IMR-90 (cell line): ENCODE data around the gene ALK.
A peak's percentile ranks its signal among the peaks of the same experiment; 100 is the strongest.

Source experiments
- BHLHE40 ChIP-seq: fragments of 150-350 bp; IDR thresholded peaks from 2 replicates; pipeline ENCODE4 v1.6.1; 2016; ENCODE audit warnings: mild to moderate bottlenecking, low read depth, low read length
- CEBPB ChIP-seq: IDR thresholded peaks from 2 replicates; pipeline ENCODE4 v1.6.1; 2012; ENCODE audit warnings: low read depth, low read length, improper control_type of control experiment
- CHD1 ChIP-seq: IDR thresholded peaks from 2 replicates; pipeline ENCODE4 v1.6.1; 2012; ENCODE audit warnings: low read depth, low read length, improper control_type of control experiment
- CTCF ChIP-seq: conservative IDR thresholded peaks from 2 replicates; pipeline ENCODE4 v1.5.1; 2012; ENCODE audit warnings: mild to moderate bottlenecking, low read depth, low read length, improper control_type of control experiment
- ELK1 ChIP-seq: fragments of 150-350 bp; IDR thresholded peaks from 2 replicates; pipeline ENCODE4 v1.6.1; 2016; ENCODE audit warnings: low read depth, mild to moderate bottlenecking, low read length, moderate library complexity, borderline replicate concordance
- FOS ChIP-seq: fragments of 150-350 bp; IDR thresholded peaks from 2 replicates; pipeline ENCODE4 v1.6.1; 2016; ENCODE audit warnings: low read depth, low read length
- MAFK ChIP-seq: IDR thresholded peaks from 2 replicates; pipeline ENCODE4 v1.6.1; 2012; ENCODE audit warnings: low read depth, low read length, improper control_type of control experiment
- MXI1 ChIP-seq: IDR thresholded peaks from 2 replicates; pipeline ENCODE4 v1.6.1; 2012; ENCODE audit warnings: low read depth, mild to moderate bottlenecking, low read length, moderate library complexity, borderline replicate concordance
- POLR2A ChIP-seq: IDR thresholded peaks from 2 replicates; pipeline ENCODE4 v1.6.1; 2012; ENCODE audit warnings: mild to moderate bottlenecking, low read depth, low read length
- RAD21 ChIP-seq: IDR thresholded peaks from 2 replicates; pipeline ENCODE4 v1.6.1; 2012; ENCODE audit warnings: low read length, improper control_type of control experiment
- RCOR1 ChIP-seq: IDR thresholded peaks from 2 replicates; pipeline ENCODE4 v1.6.1; 2012; ENCODE audit warnings: mild to moderate bottlenecking, low read length, improper control_type of control experiment; ENCODE audit not compliant: insufficient replicate concordance
- SMC3 ChIP-seq: fragments of 150-350 bp; IDR thresholded peaks from 2 replicates; pipeline ENCODE4 v1.6.1; 2016; ENCODE audit warnings: low read depth, mild to moderate bottlenecking, antibody characterized with exemption, low read length, moderate library complexity
- USF2 ChIP-seq: fragments of 150-350 bp; IDR thresholded peaks from 2 replicates; pipeline ENCODE4 v1.6.1; 2017; ENCODE audit warnings: mild to moderate bottlenecking, antibody characterized with exemption, low read length, low read depth

DNA sequence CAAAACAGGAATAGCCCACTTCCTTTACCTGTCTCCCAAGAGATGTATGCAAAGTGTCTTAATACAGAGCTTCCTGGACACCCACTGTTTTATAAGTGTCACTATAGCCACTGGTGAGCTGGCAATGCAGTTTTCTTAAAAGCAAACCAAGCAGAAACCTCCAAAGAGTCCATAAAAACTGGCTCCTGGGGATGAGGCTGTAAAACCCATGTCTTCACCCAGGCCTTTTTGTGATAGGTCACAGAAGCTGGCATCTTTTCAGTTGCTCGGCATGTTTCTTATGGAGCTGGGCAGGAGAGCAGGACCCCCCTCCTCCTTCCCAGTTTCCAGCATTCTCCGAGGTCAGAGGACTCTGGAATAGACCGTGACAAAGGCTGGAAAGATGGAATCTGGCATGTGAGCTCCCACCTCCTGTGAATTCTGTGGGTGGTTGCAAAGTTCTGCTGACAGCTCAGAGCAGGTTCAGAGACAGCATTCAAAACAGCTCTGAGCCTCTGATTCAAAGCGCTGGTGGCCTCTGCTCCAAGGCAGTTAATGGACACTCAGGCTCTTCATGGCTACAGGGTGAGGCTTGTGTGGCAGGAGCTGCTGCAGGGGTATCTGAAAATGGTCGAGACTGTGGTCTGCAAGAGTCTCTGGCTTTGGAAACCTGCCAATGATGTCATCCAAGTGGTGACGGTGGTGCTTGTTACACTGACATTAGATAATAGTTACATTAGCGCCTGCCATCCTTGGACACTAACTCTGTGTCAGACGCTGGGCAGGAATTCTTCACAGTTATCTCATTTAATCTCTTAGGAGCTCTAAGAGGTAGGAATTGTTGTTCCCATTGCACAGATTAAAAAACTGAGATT lies 522.8 kb downstream of the ALK start:
- TF ChIP-seq MXI1 = no peak
- TF ChIP-seq CTCF = no peak
- no peak for TF ChIP-seq FOS
- TF ChIP-seq CEBPB = no peak
- TF ChIP-seq RAD21 = no peak
- no peak for TF ChIP-seq USF2
- TF ChIP-seq SMC3 = no peak
- TF ChIP-seq POLR2A = no peak
- no peak for TF ChIP-seq ELK1
- 0 out of 2 replicates have a peak, but pooled peaks have one; percentile 15 for TF ChIP-seq BHLHE40
- TF ChIP-seq MAFK = no peak
- TF ChIP-seq RCOR1 = no peak
- no peak for TF ChIP-seq CHD1
